Stimulated activated CD4-positive, alpha-beta T cell treated with anti-CD3 and anti-CD28 coated beads, Interleukin-15, amount 100 ng/mL, for 48 hours (primary cell): ENCODE measurements around the gene THSD4.
"Not testable (repeated sequence)": the region's sequence is repeated elsewhere in the genome, so short reads cannot be mapped to it uniquely, and the experiment has no call there.

ENCODE experiments used
- DNase-seq, 2 donors: peaks; one replicate each; pipeline ENCODE4 v3.0.0-alpha.2; 2020; ENCODE audit warnings: low read depth in 2 of 2

THSD4 gene

GRCh38 chr15:71259866-71260265 lies 144.6 kb downstream of the THSD4 start:
- no peak for DNase-seq

GRCh38 chr15:71261418-71261817 lies 146.1 kb downstream of the THSD4 start:
- DNase-seq, result no peak

- DNase-seq, result no peak
Measured at GRCh38 chr15:71261909-71262308, 146.6 kb downstream of the THSD4 start.

- DNase-seq, result no peak
Measured at GRCh38 chr15:71262599-71262998, 147.3 kb downstream of the THSD4 start.

GRCh38 chr15:71265606-71266005 lies 150.3 kb downstream of the THSD4 start:
- DNase-seq, result not testable (repeated sequence)

GRCh38 chr15:71271327-71271726 lies 156.1 kb downstream of the THSD4 start:
- no peak for DNase-seq

- DNase-seq, result no peak
Measured at GRCh38 chr15:71272932-71273331, 157.7 kb downstream of the THSD4 start.

GRCh38 chr15:71273731-71274447 lies 158.6 kb downstream of the THSD4 start:
- no peak for DNase-seq

GRCh38 chr15:71274448-71274798 lies 159.2 kb downstream of the THSD4 start:
- DNase-seq, result no peak

- no peak for DNase-seq
Measured at GRCh38 chr15:71275098-71275497, 159.8 kb downstream of the THSD4 start.

GRCh38 chr15:71275566-71276335 lies 160.5 kb downstream of the THSD4 start:
- no peak for DNase-seq

- DNase-seq, result no peak
Measured at GRCh38 chr15:71276336-71276665, 161.0 kb downstream of the THSD4 start.

GRCh38 chr15:71278989-71279756 lies 163.9 kb downstream of the THSD4 start:
- no peak for DNase-seq

GRCh38 chr15:71279757-71280141 lies 164.5 kb downstream of the THSD4 start:
- DNase-seq, result no peak

GRCh38 chr15:71280206-71280605 lies 164.9 kb downstream of the THSD4 start:
- no peak for DNase-seq

- no peak for DNase-seq
Measured at GRCh38 chr15:71281256-71281655, 166.0 kb downstream of the THSD4 start.

- DNase-seq, result no peak
Measured at GRCh38 chr15:71282076-71282475, 166.8 kb downstream of the THSD4 start.

GRCh38 chr15:71288348-71288955 lies 173.2 kb downstream of the THSD4 start:
- no peak for DNase-seq

- no peak for DNase-seq
Measured at GRCh38 chr15:71290002-71290401, 174.7 kb downstream of the THSD4 start.

- DNase-seq, result no peak
Measured at GRCh38 chr15:71290881-71291635, 175.8 kb downstream of the THSD4 start.

- DNase-seq, result no peak
Measured at GRCh38 chr15:71291723-71292122, 176.5 kb downstream of the THSD4 start.

- DNase-seq, result no peak
Measured at GRCh38 chr15:71293723-71294122, 178.5 kb downstream of the THSD4 start.
